Mucosa of stomach (tissue), 1 donor: Measurements from ENCODE around the gene CLCN6.
A peak's percentile ranks its signal among the peaks of the same experiment; 100 is the strongest.

ENCODE experiments used
- H3K27me3 ChIP-seq: one replicate; pipeline ENCODE4 v1.7.0; 2013; ENCODE audit warnings: mild to moderate bottlenecking, low read length; ENCODE audit not compliant: control insufficient read depth, insufficient read depth
- H3K36me3 ChIP-seq: one replicate; pipeline ENCODE4 v1.7.0; 2013; ENCODE audit warnings: low read length; ENCODE audit not compliant: control insufficient read depth, insufficient read depth
- H3K4me1 ChIP-seq: one replicate; pipeline ENCODE4 v1.7.0; 2013; ENCODE audit warnings: mild to moderate bottlenecking, low read length; ENCODE audit not compliant: control insufficient read depth, insufficient read depth
- H3K4me3 ChIP-seq: one replicate; pipeline ENCODE4 v1.7.0; 2013; ENCODE audit warnings: low read length
- H3K9ac ChIP-seq: one replicate; pipeline ENCODE4 v1.7.0; 2013; ENCODE audit warnings: mild to moderate bottlenecking, low read length, moderate library complexity
- H3K9me3 ChIP-seq: one replicate; pipeline ENCODE4 v1.7.0; 2013; ENCODE audit warnings: mild to moderate bottlenecking, low read length, moderate library complexity; ENCODE audit not compliant: control insufficient read depth
- donor health status: Pancreatic carcinoma.

Gene CLCN6

DNA sequence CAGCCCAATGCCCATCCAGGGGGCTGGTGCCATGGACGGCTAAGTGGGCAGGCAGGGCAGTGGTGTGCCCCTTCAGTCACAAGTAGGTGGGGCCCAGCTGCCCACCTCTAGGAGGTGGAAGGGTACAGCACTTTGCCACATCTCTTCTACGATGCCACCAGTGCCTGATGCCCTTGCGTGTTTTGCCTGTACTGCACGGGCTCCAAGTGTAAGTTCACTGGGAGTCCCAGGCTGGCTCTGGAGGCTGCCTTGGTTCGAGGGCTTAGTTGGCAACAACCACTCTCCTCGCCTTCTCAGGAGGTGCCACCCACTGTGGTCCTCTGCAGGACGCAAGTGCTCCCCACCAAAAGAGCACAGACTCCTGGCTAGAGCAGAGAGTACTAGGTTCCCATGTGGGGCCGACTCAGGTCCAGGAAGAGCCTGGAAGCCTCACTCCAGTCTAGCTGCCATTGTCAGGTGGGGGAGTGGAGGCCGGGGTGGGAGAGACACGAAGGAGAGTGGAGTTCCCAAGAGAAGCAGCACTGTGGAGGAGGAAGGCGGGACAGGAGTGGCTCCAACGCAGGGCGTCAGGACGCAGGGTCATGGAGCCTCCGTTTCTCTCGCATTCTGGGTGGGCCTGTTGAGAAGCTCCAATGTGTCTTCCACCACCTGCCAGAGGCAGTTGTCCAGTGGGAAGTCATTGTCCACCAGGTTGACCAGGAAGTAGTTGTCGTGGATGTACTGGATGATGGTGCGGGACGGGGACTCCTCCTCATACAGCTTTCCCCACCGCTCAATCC lies 15.7 kb upstream of the CLCN6 start:
- H3K9me3 ChIP-seq: no peaks in the 10 kb centered on the region

DNA sequence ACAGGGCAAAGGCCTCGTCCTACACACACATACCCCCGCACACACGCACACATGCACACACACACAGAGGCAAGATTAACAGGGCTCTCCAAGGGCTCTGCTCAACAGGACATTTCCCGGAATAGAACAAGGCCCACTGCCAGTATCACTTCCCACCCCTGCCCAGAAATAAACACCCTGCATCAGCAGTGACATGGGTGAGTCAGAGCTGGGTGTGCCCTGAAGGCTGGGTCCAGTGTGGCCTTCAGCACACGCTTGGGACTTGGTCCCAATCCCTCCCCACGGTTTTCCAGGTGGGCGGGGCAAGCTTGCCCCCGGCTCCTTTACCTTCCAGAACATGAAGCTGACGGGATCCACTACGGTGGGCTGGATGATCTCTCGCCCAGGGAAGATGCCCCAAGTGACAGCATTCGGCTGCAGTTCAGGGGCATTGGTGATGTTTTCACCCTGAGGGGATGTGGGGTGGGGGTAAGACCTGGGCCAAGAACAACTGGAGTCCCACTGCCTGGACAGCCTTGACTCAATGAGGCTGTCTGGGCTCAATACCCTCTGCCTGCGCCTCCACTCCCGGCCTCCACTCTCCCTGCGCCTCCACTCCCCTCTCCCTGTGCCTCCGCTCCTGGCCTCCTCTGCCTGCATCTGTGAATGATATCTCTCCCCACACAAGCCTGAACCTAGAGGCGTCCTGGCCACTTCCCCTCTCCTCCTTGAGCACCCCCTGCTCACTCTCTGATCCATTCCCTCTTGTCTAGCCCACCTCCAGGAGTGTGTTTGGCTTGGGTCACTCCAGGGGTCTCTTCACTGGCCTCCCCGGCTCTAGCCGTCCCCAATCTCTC lies 14.9 kb upstream of the CLCN6 start:
- H3K4me1 ChIP-seq: peaks cover 66% of the 10 kb centered on the region
- H3K36me3 ChIP-seq: peaks cover 39% of the 10 kb centered on the region
- no peaks in the 10 kb centered on the region for H3K9me3 ChIP-seq
- no peaks in the 10 kb centered on the region for H3K27me3 ChIP-seq
- H3K4me3 ChIP-seq: no peak overlapping the region
- H3K9ac ChIP-seq: peak overlapping the region; percentile 54

More for the DNA sequence above, 15.7 kb upstream of the CLCN6 start:
- Histone ChIP-seq H3K4me1 (peaks cover 74% of the 10 kb centered on the region), H3K4me3 (no peak overlapping the region), H3K27me3 (no peaks in the 10 kb centered on the region), H3K9ac (peak overlapping the region; percentile 54), H3K36me3 (peaks cover 31% of the 10 kb centered on the region)

DNA sequence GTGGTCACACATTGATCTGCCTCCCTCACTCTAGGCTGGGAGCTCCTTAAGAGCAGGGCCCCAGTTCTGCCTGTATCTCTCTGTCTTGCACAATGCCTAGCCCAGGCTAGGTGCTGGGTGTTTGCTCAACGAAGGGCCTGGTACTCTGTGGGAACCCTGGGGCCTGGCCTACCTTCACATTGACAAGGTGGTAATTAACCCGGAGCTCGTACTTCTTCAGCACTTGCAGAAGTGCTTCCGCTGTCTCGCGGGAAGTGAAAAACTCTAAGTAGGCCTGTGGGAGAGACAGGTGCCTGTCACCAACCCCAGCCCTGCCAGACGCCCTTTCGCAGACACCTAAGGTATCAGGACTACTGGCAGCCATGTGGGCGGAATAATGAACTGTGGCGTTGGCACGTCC lies 13.9 kb upstream of the CLCN6 start:
- Histone ChIP-seq H3K9me3 (no peaks in the 10 kb centered on the region), H3K9ac (peak overlapping the region; percentile 53), H3K4me3 (no peak overlapping the region), H3K27me3 (no peaks in the 10 kb centered on the region), H3K4me1 (peaks cover 57% of the 10 kb centered on the region), H3K36me3 (peaks cover 42% of the 10 kb centered on the region)

DNA sequence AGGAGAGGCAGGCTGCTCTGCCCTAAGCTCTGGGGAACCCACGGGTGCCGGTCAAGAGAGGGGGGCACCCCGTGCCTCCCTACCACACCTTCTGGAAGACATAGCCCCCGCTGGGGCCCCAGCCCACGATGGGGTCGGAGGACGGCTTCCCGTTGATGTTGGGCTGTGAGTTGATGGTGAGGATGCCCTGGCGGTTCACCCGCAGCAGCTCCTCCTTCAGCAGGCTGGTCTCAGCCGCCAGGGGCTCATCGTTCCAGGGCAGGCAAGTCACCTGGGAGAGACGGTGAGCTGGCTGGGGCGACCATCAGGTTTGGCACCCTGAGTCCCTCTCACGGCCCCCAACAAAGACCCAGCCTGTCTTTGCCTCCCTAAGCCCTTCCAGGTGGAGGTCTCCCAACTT lies 12.2 kb upstream of the CLCN6 start:
- peaks cover 42% of the 10 kb centered on the region for H3K36me3 ChIP-seq
- no peak overlapping the region for H3K4me3 ChIP-seq
- no peaks in the 10 kb centered on the region for H3K9me3 ChIP-seq
- no peak overlapping the region for H3K9ac ChIP-seq
- peaks cover 40% of the 10 kb centered on the region for H3K4me1 ChIP-seq
- no peaks in the 10 kb centered on the region for H3K27me3 ChIP-seq

DNA sequence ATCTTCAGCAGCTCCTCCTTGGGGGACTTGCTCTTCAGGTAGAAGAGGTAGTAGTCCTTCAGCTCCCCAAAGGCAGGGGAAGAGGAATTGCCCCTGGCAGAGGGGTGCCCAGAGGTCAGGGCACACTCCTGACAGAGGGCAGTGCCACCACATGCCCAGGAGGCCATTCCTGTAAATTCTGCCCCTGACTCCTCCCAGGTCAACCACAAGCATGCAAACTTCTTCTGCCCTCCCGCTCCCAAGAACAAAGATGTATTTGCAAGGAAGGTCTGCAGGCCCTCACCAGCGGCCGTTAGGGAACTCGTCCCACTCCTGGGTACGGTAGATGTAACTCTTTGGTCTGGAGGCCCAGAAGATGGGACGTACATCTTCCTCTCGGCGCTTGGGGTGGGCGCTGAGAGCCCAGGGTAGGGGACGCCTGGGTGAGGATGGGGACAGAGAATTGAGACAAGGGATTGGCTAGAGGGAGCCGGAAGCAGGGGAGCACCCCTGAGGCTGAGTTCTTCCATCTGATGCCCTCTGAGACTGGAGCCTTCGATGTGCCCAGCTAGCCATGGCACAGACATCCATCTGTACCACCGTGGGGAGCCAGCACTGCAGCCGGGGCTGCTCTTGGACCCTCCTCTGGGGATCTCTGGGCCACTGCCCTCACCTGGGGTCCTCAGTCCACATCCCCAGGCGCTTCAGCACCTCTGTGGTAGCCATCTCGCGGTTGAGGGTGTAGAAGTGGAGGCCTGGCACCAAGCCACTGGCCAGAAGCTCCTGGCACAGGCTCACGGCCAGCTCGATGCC lies 11.3 kb upstream of the CLCN6 start:
- Histone ChIP-seq H3K4me1 (peaks cover 32% of the 10 kb centered on the region), H3K9me3 (no peaks in the 10 kb centered on the region), H3K27me3 (no peaks in the 10 kb centered on the region), H3K36me3 (peaks cover 46% of the 10 kb centered on the region), H3K9ac (no peak overlapping the region), H3K4me3 (no peak overlapping the region)

DNA sequence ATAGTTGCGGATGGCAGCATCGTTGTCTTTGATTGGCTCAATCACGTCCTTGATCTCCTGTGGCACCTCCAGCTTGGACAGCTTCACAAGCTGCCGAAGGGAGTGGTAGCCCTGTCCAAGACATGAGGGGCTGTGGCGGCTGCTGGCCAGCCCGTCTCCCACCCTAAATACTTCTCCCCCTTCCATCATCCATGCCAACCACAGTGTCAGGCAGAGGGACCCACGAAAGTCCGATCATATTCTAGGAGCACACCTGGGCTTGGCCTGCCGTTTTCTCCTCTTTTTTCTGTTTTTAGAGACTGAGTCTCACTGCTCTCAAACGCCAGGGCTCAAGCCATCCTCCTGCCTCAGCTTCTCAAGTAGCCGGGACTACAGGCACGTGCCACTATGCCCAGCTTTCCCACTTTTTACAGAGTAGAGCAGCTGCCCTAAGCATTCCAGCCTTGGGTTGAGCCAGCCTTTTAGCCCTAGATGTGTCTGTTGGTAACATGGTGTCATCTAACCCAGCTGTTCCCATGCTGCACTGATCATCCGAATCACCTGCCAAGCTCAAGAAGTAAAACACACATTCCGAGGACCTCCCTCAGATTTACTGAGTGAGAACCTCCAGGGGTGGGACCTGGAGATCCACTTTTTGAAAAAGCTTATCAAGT lies 10.6 kb upstream of the CLCN6 start:
- H3K4me3 ChIP-seq: no peak overlapping the region
- H3K9ac ChIP-seq: no peak overlapping the region
- peaks cover 39% of the 10 kb centered on the region for H3K36me3 ChIP-seq
- no peaks in the 10 kb centered on the region for H3K27me3 ChIP-seq
- no peaks in the 10 kb centered on the region for H3K9me3 ChIP-seq
- peaks cover 24% of the 10 kb centered on the region for H3K4me1 ChIP-seq

DNA sequence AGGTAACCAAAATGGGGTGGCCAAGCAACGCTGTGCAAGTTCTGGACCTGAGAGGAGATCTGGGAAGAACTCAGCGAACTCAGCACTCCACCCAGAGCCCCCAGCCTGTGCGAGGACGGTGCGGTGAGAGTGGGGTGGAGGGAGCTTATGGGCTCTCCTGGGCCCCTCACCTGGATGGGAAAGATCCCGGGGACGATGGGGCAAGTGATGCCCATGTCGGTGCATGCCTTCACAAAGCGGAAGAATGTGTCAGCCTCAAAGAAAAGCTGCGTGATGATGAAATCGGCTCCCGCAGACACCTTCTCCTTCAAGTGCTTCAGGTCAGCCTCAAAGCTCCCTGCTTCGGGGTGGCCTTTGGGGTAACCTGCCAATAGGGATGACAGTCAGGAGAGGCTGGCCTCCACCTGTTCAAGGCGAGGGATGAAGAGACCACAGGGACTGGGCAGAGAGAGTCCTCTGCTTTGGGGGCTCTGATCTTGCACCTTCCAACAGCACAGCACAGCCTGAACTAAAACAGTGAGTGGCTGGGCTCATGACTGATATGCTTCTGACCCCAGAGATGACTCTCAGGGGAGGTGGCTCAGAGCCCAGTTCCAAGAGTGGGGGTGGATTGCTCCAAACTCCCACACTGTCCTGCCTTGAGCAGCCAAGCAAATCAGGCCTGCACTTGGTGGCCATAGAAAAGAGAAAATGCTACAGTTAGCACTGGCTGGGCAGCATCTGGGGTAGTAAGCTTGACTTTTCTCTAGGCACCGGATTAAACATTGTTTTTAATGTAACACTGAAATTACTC lies 9.8 kb upstream of the CLCN6 start:
- Histone ChIP-seq H3K9me3 (no peaks in the 10 kb centered on the region), H3K36me3 (peaks cover 43% of the 10 kb centered on the region), H3K4me3 (no peak overlapping the region), H3K9ac (no peak overlapping the region), H3K27me3 (no peaks in the 10 kb centered on the region), H3K4me1 (peaks cover 16% of the 10 kb centered on the region)

DNA sequence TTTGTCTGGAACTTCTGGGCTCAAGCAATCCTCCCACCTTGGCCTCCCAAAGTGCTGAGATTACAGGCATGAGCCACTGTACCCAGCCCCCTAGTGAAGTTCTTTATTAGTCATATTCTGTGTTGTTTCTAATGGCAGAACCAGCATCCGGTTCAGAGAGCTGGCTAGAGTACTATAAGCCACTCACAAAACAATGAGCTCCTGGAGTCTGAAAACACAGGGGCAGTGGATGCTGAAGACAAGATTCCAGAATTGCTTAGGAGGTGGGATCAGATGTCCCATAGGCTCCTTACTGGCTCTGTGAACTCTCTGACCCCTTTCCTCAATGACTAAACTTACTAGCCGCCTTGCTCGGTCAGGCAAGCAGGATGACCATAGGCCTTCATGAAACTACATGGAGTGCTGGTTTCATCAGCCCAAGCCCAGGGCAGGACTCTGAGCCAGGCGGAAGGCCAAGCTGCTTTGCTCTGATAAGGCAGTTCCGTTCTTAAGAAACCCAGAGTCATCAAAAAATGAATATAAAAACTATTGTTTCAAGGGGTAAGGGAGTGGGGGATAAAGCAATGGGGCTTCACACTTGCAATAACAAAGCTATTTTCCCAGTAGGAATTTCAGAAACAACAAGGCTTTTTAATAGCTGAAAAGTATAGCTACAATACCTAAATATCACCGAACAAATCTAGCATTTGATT lies 8.3 kb upstream of the CLCN6 start:
- peaks cover 40% of the 10 kb centered on the region for H3K36me3 ChIP-seq
- H3K9ac ChIP-seq: no peak overlapping the region
- no peak overlapping the region for H3K4me3 ChIP-seq
- H3K4me1 ChIP-seq: peaks cover 9% of the 10 kb centered on the region
- H3K27me3 ChIP-seq: no peaks in the 10 kb centered on the region
- no peaks in the 10 kb centered on the region for H3K9me3 ChIP-seq

DNA sequence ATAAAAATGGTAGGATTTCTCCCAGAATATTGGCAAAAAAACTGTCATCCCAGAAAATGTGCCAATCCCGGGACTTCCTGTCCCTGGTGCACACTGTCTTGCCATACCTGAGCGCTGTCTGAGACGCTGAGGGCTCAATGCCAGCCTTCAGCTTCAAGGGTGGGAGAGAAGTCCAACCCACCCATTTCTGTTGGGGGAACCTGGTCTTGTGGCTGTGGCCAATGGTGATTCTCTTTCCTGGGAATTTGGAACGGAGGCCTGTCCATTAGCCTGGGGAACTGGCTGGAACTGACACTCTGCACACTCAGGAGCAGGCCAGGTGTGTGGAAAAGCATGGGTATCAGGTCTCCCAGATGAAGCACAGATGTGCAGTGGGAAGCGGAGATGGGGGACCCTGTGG lies 6.9 kb upstream of the CLCN6 start:
- no peaks in the 10 kb centered on the region for H3K27me3 ChIP-seq
- no peak overlapping the region for H3K9ac ChIP-seq
- H3K4me1 ChIP-seq: peaks cover 22% of the 10 kb centered on the region
- H3K4me3 ChIP-seq: no peak overlapping the region
- peaks cover 34% of the 10 kb centered on the region for H3K36me3 ChIP-seq
- no peaks in the 10 kb centered on the region for H3K9me3 ChIP-seq

DNA sequence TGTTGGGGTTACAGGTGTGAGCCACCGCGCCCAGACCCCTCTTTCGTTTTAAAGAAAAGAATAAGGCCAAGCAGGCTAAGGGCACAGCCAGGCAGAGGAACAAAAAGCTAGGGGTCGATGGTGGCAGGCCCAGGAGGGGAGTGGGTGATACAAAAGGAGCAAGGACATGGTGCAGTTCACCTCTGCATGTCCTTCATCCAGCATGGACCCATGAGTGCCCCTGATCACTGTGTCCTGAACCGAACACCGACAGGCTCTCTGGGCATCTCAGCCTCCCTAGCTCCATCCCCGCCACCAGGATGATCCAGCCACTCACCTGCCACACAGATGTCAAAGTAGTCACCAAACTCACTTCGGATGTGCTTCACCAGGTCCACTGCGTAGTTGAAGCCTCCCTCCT lies 6.1 kb upstream of the CLCN6 start:
- Histone ChIP-seq H3K4me1 (peaks cover 28% of the 10 kb centered on the region), H3K9me3 (no peaks in the 10 kb centered on the region), H3K27me3 (no peaks in the 10 kb centered on the region), H3K4me3 (no peak overlapping the region), H3K9ac (no peak overlapping the region), H3K36me3 (peaks cover 26% of the 10 kb centered on the region)

DNA sequence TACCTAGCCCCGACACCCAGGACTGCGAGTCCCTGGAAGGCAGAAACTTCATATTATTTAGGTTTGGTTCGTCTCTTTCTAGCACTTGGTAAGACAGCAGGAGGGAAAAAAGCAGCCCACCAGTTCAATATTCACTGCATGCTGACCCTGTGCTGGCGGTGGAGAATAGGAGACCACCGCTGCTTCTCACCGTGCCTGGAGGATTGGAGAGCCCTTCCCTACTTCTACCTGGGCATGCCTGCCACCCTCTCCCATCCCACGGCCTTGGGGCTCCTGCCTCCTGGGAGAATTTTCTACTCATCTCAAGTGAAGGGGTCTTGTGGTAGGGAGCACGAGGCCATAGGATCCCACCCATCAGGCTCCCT lies 5.6 kb upstream of the CLCN6 start:
- peaks cover 31% of the 10 kb centered on the region for H3K4me1 ChIP-seq
- H3K9ac ChIP-seq: no peak overlapping the region
- no peaks in the 10 kb centered on the region for H3K27me3 ChIP-seq
- H3K4me3 ChIP-seq: no peak overlapping the region
- peaks cover 23% of the 10 kb centered on the region for H3K36me3 ChIP-seq
- no peaks in the 10 kb centered on the region for H3K9me3 ChIP-seq
